Skin of body (tissue), 2 donors: ENCODE data around the gene SPI1. TPM values are rescaled to one million over a fixed set of nuclear protein-coding genes. Genes with fewer than 3 reads are reported as not detected.

ENCODE experiments used
- DNase-seq: peaks from one replicate; lab custom pipeline; 2025; lab: John Stamatoyannopoulos, UW
- total RNA-seq: library from RNA; depleted of rRNA; stranded (reverse); fragments of >200 nt; gene quantifications from one replicate; pipeline ENCODE4 v1.2.3, GENCODE V29; 2014

SPI1 gene
- total RNA-seq, 1 donor from 2014 or later, result 7.5 TPM

- DNase-seq, result no peak
Observed at GRCh38 chr11:47388697-47389576, 10.6 kb upstream of the SPI1 start.

DNA sequence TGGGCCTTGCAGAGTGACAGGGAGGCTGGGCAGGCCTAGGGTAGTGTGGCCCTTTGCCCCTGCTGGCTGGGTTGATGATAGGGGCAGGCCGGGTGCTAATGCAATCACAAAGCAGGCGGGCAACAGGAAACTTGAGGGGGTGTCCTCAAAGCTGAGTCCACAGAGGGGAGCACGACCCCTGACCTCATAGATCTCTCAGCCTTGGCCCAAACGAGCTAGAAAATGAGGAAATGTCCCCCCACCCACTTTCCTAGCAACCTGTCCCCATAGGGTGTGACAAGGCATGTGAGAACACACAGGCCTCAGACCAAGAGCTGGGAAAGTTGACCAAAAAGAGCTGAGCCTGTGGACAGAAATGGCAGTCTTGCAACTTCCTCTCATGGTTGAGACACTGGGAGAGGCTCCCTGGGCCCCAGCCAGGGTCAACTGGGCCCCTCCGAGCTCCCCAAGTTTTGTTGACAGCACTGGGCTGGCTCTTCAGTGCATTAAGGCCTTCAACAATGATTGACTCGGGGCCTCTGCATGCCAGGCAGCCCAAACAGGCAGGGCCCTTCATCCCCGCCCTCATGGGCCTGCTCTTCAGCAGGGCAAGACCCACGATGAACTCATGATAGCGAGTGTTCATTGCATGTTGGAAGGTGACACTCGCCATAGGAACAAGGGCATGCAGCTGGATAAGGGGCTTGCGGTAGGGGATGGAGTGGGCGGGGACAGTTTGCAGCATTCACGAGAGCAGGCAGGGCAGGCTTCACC, 9.8 kb upstream of the SPI1 start:
- no peak for DNase-seq

DNA sequence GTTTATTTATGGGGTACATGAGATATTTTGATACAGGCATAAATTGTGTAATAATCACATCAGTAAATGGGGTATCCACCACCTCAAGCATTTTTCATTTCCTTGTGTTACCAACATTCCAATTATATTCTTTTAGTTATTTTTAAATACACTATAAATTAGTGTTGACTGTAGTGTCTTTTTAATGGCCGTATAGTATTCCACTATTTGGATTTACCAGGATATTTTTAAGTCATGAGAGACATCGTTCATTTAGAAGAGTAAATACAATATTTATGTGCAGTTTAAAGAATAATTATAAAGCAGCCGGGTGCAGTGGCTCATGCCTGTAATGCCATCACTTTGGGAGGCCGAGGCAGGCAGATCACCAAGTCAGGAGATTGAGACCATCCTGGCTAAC, 6.2 kb upstream of the SPI1 start:
- no peak for DNase-seq

GRCh38 chr11:47383071-47383470, 4.7 kb upstream of the SPI1 start:
- no peak for DNase-seq

GRCh38 chr11:47380078-47380477, 1.7 kb upstream of the SPI1 start:
- no peak for DNase-seq

- DNase-seq, result no peak
Observed at GRCh38 chr11:47379317-47379716, 970 bp upstream of the SPI1 start.

GRCh38 chr11:47378836-47379170, 456 bp upstream of the SPI1 start:
- no peak for DNase-seq

DNA sequence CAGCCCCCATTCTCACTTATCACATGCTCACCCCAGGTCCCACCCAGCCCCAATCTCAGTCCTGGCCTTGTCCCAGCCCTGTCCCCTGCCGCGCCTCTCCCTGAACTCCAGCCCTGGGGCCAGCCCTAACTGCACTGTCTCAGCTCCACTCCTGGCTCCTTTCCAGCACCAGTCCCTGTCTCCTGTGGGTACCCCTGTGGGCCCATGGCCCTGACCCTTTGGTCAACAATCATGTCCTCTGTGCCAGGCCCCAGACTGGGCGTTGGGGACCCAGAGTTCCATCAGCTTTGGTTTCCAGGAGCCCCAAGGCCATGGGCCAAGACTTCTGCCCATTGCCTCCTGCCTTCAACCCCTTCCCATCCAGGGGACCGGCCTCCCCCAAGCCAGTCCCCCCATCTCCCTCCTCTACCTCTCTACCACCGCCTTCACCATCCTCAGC, 757 bp downstream of the SPI1 start:
- DNase-seq, result no peak

DNA sequence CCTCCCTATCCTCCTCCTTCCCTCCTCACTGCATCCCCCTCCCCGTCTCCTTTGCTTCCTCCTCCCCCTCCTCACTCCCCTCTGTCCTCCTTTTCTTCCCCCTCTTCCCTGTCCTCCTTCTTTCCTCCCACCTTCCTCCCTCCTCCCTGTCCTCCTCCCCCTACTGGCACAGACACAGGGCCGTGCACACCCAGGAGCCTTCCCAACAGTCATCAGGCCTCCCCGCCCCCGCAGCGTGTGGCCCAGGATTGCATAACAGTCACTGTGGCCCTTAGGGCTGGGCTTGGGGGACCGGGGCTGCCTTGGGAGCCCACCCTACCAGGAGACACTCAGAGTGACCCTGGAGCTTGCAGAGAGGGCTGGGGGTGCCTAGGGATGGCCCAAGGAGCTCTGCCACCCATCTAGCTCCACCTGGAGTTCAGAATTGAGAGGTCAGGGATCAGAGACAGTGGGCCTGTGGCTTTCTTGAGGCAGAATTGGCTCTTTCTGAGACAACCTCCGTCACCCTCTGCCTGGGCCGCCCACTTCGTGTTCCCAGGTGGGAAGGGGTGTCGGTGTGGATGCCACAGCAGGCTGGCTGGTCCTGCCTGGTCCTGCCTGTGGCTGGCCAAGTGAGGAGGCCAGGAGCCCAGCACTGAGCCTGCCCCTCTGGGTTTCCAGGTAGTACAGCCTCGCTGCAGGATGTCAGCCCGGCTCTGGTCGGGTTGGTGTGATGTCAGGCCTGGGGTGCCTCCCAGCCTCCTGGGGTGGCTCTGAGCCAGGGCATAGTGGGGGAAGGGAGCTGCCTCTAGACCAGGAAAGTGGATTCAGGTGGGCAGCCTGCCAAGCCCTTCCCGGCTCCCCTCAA, 1.6 kb downstream of the SPI1 start:
- DNase-seq, result no peak

- DNase-seq, result no peak
Observed at GRCh38 chr11:47376107-47376524, 2.2 kb downstream of the SPI1 start.

GRCh38 chr11:47375546-47376085, 2.7 kb downstream of the SPI1 start:
- no peak for DNase-seq

DNA sequence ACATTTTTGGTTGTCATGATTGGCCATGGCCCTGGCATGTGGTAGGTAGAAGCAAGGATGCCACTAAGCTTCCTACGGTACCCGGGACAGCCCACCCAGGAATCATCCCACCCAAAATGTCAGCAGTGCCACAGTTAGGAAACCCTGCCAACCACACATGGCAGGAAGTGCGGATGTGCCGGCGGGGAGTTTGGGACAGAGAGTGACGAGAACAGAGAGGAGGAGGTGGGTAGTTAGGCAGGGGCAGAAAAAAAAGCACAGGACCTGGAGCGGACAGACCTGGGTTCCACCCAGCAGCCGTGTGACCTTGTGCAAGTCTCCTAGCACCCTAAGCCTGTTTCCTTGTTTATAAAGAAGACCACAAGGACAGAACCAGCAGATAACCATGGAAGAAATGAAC, 3.3 kb downstream of the SPI1 start:
- no peak for DNase-seq

- DNase-seq, result no peak
Observed at GRCh38 chr11:47374720-47375019, 3.7 kb downstream of the SPI1 start.

- peak; percentile 25 for DNase-seq
Observed at GRCh38 chr11:47373876-47374719, 4.2 kb downstream of the SPI1 start.

DNA sequence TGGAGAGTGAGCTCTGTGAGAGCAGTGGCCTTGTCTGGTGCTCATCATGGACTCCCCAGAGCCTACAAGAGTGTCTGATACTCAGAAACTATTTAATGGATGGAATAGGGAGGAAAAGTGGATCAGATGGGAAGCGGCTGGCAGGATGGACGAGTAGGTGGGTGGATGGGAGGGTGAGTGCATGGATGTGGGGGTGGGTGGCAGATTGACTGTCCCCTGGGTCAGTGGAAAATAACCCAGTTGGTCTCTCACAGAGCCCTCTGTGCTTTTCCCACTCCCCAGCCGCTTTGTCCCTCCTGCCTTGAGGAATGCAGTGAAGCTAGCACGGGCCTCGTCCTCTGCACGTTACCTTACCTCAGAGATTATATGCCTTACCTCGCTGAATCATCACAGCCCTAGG, 5.9 kb downstream of the SPI1 start:
- no peak for DNase-seq

- DNase-seq, result no peak
Observed at GRCh38 chr11:47369676-47370075, 8.7 kb downstream of the SPI1 start.

GRCh38 chr11:47366020-47366490, 12.3 kb downstream of the SPI1 start:
- no peak for DNase-seq

GRCh38 chr11:47361419-47361818, 16.9 kb downstream of the SPI1 start:
- no peak for DNase-seq

DNA sequence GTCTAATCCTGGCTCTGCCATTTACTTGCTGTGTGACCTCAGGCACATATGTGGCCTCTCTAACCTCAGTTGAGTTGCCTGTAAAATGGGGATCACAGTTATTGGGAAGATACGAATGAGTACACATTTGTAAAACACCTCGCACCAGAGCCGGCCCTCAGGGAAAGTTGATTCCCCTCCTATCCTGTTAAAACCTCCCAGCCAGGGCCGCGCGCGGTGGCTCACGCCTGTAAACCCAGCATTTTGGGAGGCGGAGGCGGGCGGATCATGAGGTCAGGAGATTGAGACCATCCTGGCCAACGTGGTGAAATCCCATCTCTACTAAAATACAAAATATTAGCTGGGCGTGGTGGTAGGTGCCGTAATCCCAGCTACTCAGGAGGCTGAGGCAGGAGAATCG, 18.0 kb downstream of the SPI1 start:
- DNase-seq, result no peak

DNA sequence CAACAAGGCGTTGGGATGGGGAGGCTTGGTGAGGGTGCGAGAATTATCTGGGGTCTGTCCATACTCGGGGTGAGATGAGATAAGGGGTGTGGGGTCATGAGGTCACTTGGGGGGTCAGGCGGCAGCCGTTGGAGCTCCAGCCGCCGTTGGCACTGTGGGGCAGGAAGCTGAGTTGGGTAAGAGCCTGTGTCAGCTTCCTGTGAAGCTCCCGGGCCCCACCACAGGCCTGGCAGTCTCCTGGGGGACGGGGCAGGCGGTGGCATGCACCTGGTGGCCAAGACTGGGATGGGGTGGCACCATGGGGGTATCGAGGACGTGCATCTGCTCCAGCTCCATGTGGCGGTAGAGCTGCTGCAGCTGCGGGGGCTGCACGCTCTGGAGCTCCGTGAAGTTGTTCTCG, 18.8 kb downstream of the SPI1 start:
- no peak for DNase-seq

DNA sequence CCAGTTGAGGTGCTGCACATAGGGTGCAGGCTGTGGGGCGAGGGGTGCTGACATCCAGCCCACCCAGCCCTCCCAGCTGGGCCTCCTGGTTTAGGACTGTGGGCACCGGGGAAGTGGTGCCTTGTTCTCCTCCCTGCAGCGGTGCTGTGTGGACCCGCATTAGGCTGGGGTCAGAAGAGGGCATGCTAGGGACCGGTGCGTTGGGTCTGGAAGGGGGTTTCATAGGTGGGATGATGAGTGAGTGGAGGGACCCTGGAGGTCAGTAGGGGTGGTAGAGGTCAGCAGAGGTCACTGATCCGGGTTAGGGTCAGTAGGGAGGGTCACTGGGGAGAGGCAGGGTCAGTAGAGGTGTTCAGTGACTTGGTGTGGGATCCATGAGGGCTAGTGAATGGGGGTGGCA, 19.2 kb downstream of the SPI1 start:
- no peak for DNase-seq
